GM18511 (cell line): ENCODE measurements around the gene NMRK1.

Source experiments
- ATAC-seq: cut with Tn5 transposase; IDR thresholded peaks from one replicate; pipeline ENCODE4 v1.9.1; 2021; ENCODE audit warnings: mild to moderate bottlenecking, moderate library complexity; ENCODE audit not compliant: unreplicated experiment

The NMRK1 gene

GRCh38 chr9:75102177-75102790, 14.3 kb upstream of the NMRK1 start:
- ATAC-seq = no peak

- ATAC-seq = no peak
Measured at GRCh38 chr9:75101004-75101588, 13.1 kb upstream of the NMRK1 start.

GRCh38 chr9:75096796-75097195, 8.8 kb upstream of the NMRK1 start:
- no peak for ATAC-seq

GRCh38 chr9:75092766-75093165, 4.8 kb upstream of the NMRK1 start:
- ATAC-seq = no peak

- no peak for ATAC-seq
Measured at GRCh38 chr9:75090579-75090978, 2.6 kb upstream of the NMRK1 start.

GRCh38 chr9:75089373-75089766, 1.4 kb upstream of the NMRK1 start:
- no peak for ATAC-seq

GRCh38 chr9:75088646-75089372, 854 bp upstream of the NMRK1 start:
- ATAC-seq = peak; percentile 46

- ATAC-seq = peak; percentile 36
Measured at GRCh38 chr9:75087289-75087823, 599 bp downstream of the NMRK1 start.

- no peak for ATAC-seq
Measured at GRCh38 chr9:75086541-75087288, 1.2 kb downstream of the NMRK1 start.

- ATAC-seq = no peak
Measured at GRCh38 chr9:75085640-75086039, 2.3 kb downstream of the NMRK1 start.

GRCh38 chr9:75084081-75084672, 3.8 kb downstream of the NMRK1 start:
- ATAC-seq = no peak

- no peak for ATAC-seq
Measured at GRCh38 chr9:75083188-75083970, 4.6 kb downstream of the NMRK1 start.

GRCh38 chr9:75081632-75082031, 6.3 kb downstream of the NMRK1 start:
- no peak for ATAC-seq

- no peak for ATAC-seq
Measured at GRCh38 chr9:75072895-75073294, 15.1 kb downstream of the NMRK1 start.

- peak; percentile 82 for ATAC-seq
Measured at GRCh38 chr9:75071530-75072122, 16.3 kb downstream of the NMRK1 start.

- no peak for ATAC-seq
Measured at GRCh38 chr9:75069171-75069570, 18.8 kb downstream of the NMRK1 start.

- no peak for ATAC-seq
Measured at GRCh38 chr9:75067894-75068293, 20.1 kb downstream of the NMRK1 start.

GRCh38 chr9:75065510-75065909, 22.4 kb downstream of the NMRK1 start:
- ATAC-seq = no peak

GRCh38 chr9:75064307-75065025, 23.5 kb downstream of the NMRK1 start:
- ATAC-seq = no peak
